NCI-H1930 (cell line): ENCODE results near the gene TRPC4AP.

Source experiments
- DNase-seq, 2 experiments: peaks; one replicate each; lab custom pipeline; 2025; lab: John Stamatoyannopoulos, UW

The TRPC4AP gene

DNA sequence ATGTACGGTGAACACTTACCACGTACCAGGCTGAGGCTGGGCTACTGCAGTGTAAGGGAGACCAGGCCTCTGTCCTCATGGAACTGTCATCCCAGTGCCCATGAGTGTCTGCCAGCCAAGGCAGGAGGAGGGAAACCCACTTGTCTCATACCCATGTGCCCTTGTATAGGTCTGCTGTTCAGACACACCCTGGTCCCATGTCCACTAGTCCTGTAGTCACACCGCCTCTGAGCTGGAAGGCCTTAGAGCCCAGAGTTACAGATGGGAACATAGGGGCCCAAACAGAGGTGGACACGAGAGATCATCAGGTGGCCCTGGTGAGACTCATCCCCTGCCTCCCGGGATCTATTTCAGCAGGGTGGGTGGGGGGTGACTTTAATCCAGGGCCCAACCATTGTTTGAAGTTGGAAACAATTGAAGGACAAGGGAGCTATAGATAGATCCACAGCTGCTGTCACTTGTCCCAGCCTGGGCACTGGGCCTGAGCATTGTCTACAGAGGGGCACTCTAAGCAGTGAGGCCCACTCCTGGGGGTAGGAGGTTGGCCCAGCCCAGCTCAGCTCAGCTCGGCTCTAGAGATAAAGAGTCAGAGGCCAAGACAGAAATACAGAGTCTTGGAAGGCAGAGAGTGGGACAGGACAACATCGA is 122.3 kb downstream of the TRPC4AP start:
- DNase-seq: no peak

DNA sequence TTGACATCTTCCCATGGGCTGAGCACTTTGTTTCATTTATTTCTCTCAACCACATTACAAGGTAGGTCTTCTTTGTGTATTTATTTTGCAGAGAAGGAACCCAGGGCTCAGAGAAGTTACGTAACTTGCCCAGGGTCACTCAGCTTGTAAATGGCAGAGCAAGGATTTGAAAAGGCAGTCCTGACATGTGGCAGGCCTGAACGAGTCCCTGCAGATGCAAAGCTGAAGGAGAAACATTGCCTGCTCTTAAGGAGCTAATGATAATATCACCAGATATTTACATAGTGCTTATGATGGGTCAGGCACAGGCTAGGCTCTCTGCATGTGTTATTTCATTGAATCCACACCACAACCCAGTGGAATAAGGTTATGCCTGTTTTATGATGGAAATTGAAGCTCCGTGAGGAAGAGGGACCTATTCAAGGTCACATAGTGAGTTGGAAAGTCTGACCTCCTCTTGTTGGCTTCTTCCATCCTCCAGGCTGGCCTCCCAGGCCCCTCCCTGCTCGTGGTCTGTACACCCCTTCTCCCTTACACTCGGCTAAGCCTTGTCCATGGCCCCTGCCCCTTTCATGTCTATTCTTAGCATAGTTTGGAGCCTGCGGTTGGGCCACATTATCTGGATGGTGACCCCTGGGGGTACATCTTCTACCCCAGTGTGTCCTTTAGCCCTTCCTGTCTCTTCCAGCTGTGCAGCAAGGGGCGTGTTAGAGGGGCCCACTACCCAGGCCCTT is 124.4 kb downstream of the TRPC4AP start:
- DNase-seq: no peak

DNA sequence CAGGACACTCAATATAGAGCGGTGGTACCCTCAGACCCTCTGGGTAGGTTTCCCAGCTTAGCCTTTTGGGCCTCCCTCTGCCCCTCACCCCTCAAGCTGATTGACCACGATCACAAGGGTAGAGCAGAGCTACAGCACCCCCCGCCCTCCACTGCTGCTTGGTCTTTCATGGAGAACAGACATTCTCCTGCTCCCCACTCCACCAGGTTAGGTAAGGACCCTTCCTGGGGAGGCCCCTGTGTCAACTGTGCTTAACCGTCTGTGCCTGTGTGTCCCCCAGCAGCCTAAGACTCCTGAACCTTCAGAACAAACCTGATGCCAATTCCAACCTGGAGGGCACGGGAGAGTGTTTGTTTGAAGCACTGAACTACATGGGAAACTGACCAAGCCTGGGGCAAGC is 125.2 kb downstream of the TRPC4AP start:
- no peak for DNase-seq

DNA sequence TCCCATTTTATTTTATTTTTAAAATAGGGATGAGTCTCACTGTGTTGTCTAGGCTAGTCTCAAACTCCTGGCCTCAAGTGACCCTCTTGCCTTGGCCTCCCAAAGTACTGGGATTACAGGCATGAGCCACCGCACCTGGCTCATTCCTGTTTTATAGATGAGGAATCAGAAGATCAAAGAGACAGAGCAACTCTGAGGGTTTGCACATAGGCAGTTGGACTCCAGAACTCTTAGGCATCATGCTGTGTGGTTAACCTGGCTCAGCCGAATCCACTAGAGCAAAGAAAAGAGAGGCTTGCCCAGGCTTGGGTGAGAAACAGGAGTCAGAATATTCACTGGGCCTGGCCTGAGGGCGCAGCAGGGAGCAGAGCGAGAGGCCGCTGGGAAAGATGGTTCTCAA is 127.6 kb downstream of the TRPC4AP start:
- no peak for DNase-seq

DNA sequence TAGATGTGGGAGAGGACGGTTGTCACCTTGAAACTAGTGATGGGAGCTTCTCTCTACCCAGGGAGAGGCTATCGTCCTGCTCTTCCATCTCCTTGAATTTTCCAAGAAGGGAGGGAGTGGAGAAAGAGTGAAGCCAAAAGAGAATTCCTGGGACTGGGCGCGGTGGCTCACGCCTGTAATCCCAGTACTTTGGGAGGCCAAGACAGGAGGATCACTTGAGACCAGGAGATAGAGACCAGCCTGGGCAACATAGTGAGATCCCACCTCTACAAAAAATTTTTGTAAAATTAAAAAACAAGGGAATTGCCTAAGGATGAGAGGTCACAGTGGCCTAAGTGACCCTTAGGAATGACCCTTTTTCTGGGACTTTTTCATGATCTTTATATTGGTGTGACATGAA is 128.1 kb downstream of the TRPC4AP start:
- DNase-seq: no peak

DNA sequence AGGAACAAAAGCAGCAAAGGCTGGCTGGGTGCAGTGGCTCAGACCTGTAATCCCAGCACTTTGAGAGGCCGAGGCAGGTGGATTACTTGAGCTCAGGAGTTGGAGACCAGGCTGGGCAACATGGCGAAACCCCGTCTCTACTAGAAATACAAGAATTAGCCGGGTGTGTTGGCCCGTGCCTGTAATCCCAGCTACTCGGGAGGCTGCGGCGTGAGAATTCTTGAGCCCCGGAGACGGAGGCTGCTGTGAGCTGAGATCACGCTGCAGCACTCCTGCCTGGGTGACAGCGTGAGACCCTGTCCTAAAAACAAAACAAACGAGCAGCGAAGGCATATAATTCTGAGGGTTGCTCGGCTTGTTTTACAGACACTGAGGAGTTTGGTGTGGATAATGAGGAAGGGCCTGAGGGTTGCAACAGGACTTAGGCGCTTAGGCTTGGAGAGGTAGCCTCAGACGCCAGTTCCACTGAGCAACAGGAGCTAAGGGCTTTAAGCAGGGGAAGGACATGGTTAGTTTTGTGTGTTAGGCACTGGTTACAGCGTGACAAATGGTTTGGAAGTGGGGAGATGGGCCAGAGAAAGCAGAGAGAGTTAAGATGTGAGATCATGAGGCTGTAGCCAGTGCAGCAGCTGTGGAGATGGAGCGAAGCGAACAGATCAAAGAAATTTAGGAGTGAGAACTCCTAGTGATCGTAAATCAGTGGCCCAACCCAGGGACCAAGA is 135.7 kb downstream of the TRPC4AP start:
- no peak for DNase-seq

DNA sequence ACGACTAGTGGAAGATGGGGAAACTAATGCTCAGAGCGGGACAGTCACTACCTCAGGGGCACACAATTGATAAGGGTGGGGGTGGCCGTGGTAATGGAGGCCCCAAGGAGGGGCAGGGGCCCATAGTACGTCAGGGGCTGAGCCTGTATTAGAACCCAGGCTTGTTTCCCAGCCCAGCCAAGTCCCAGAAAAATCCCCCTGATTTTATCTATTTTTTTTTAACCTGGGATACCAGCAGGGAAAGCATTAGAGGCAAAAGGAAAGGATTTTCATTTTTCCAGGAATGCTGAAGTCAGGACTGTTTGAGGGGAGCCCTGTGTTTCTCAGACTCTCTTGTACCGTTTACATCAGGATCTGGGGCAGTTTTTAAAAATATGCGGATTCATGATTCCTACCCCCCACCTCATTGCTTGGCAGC is 136.6 kb downstream of the TRPC4AP start:
- no peak for DNase-seq

DNA sequence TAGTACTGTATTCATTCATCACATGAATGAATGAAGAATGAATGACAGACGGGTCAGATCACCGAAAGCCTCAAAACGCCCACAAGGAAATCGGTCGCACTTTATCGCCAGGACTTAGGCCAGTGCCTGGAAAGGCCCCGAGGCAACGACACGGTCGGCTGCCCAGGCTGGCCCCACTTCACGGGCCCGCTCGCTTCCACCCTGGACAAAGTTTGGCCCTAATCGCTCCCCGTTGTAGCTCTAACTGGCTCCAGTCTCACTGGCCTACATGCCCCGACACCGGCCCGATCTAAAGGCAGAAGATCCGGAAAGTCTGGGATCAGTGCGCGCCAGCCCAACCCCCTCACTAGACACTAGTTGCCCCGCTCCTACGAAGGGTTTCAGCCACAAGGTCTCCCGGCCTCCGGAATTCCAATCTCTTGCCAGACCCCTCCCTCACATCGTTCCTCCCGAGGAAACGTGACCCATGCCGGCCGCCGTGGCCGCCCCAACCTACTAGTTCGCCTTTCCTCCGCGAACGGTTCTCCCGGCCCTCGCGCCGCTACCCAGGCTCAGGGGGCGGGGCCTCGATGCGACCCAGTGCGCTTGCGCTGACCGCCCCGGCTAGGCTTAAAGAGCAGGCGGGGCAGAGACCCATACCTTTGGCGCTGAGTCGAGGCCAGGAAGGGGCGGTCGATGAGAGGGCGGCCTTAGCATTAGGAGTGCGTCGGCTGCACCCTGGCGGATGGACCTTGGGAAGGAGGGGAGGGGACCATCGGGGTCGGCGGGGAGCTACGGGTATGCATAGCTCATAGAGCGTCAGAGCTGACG is 137.2 kb downstream of the TRPC4AP start, which contains the start of the genes GSS and MYH7B:
GSS (minus strand) TSS at position 576 of the 810 bp plus-strand sequence. CDS start 3,954 bp downstream, outside the sequence.
MYH7B (plus strand) TSS at position 638 of the 810 bp plus-strand sequence. CDS start 22,138 bp downstream, outside the sequence.
- DNase-seq: peak; percentile 96 to 98

DNA sequence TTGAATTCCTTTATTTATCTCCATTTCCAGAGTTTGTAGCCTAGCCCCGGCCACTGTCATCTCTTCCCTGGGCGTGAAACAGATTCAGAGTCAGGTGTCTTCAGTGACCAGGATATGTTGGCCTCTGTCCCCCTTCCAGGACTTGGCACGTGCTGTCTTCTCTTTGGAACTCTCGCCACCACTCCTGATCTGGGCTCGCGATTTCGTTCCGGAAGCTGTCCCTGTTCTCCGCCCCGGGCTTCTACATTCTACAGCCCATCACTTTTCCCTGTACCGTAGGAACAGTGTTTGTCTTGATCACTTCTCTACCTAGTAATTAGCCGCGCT is 137.7 kb downstream of the TRPC4AP start:
- DNase-seq: no peak

DNA sequence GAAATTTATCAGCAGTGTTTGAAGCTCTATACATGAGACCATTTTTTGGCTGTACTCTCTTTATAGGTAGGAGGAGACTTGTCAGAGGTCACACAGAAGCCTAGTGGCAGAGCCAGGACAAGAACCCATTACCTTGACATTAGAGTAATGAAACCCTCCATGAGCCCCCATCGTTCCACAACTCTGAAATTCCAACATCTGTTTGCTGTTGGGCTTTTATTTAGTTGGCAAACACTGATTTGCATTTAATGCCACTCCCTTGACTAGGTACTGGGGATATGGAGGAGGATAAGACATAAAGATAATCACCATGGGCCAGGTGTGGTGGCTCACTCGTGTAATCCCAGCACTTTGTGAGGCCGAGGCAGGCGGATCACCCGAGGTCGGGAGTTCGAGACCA is 138.6 kb downstream of the TRPC4AP start:
- DNase-seq: no peak

DNA sequence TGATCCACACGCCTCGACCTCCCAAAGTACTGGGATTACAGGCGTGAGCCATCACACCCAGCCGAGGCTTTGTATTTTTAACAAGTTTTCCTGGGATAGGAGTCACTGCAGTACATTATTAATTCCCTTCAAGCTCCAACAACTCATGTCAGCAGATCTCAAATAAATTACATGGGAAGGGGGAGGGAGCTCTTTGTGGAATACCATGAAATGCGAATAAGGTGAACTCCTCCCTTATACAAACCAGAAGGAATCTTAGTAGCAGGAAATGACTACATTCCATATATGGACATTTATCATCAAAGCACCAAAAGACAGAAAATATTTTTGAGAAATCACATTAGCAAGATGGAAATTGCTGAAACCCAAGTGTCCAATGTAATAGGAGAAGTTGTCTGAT is 139.9 kb downstream of the TRPC4AP start:
- DNase-seq: no peak
